HCT116 (cell line): Measurements from ENCODE around the gene COL23A1. TPM values are rescaled to one million over a fixed set of nuclear protein-coding genes. Genes with fewer than 3 reads are reported as not detected.

ENCODE experiments used
- ATAC-seq: fragments of 200-7000 bp; cut with Tn5 transposase; 2 replicates; pipeline ENCODE4 v1.9.1; 2020; ENCODE audit warnings: mild to moderate bottlenecking, moderate library complexity
- BruUV-seq: library from RNA; stranded (reverse); fragments of 400-500 nt; replicated peaks from 2 replicates; lab custom pipeline; 2021; lab: Mats Ljungman, UMichigan
- CTCF ChIA-PET: fragments of 300-600 bp; sonication (Branson Sonifier 250); formaldehyde crosslinking; loops from one replicate; lab custom pipeline; 2021; ENCODE audit warnings: antibody characterized with exemption; lab: Charles Lee
- POLR2A ChIA-PET: fragments of 300-600, 350-600 bp; sonication (Branson Sonifier 250); formaldehyde crosslinking; loops from one replicate; lab custom pipeline; 2021; ENCODE audit warnings: antibody characterized with exemption; lab: Charles Lee
- RAD21 ChIA-PET, 2 experiments: fragments of 300-600 bp; sonication (Branson Sonifier 250); formaldehyde crosslinking; loops; one replicate each; lab custom pipeline; 2023; ENCODE audit warnings: low total read pairs in 2 of 2; ENCODE audit not compliant: uncharacterized antibody in 2 of 2, unreplicated experiment in 2 of 2, low non-redundant PET in 1 of 2; lab: Charles Lee
- DNase-seq: peaks from one replicate; pipeline ENCODE4 v3.0.0-alpha.2; 2010; ENCODE audit warnings: low read depth, low spot score
- H2AFZ ChIP-seq: fragments of 200-600 bp; shearing (Covaris generic), sonication (generic); 2 replicates; pipeline ENCODE4 v1.6.1; 2017; ENCODE audit warnings: low read depth, mixed run types, mixed read lengths, antibody characterized with exemption, low read length; ENCODE audit not compliant: poor library complexity, severe bottlenecking
- H3K27ac ChIP-seq: 2 replicates; pipeline ENCODE4 v1.5.1; 2012; ENCODE audit warnings: low read depth, low read length
- H3K27me3 ChIP-seq: fragments of 200-600 bp; sonication (generic); 2 replicates; pipeline ENCODE4 v1.6.1; 2016; ENCODE audit warnings: mixed run types, low read length, mixed read lengths; ENCODE audit not compliant: insufficient read depth
- H3K36me3 ChIP-seq, 2 experiments: fragments of 200-500 bp in 1 of 2; fragments of 200-600 bp in 1 of 2; sonication (Bioruptor generic) in 1 of 2; sonication (generic) in 1 of 2; 2 replicates each; pipeline versions ENCODE4 v1.5.1 to v1.6.1; 2014 to 2016; ENCODE audit warnings: low read length in 2 of 2, inconsistent platforms in 1 of 2, mixed read lengths in 1 of 2, mixed run types in 1 of 2; ENCODE audit not compliant: insufficient read depth in 2 of 2, control insufficient read depth in 1 of 2
- H3K4me1 ChIP-seq, 2 experiments: fragments of 200-600 bp in 1 of 2; sonication (generic) in 1 of 2; 2 replicates each; pipeline versions ENCODE4 v1.5.1 to v1.6.1; 2012 to 2017; ENCODE audit warnings: low read length in 2 of 2, inconsistent platforms in 1 of 2, mild to moderate bottlenecking in 1 of 2, mixed read lengths in 1 of 2, mixed run types in 1 of 2, moderate library complexity in 1 of 2; ENCODE audit not compliant: insufficient read depth in 2 of 2, control insufficient read depth in 1 of 2
- H3K4me2 ChIP-seq: fragments of 200-600 bp; sonication (generic); 2 replicates; pipeline ENCODE4 v1.6.1; 2017; ENCODE audit warnings: mixed run types, low read length, mixed read lengths
- H3K4me3 ChIP-seq, 2 experiments: fragments of 200-600 bp in 1 of 2; sonication (generic) in 1 of 2; replicated peaks in 1 of 2; 2 replicates each; pipeline ENCODE4 v1.5.1; 2011 to 2016; ENCODE audit warnings: low read length in 2 of 2, control low read depth in 1 of 2, low read depth in 1 of 2, mild to moderate bottlenecking in 1 of 2, mixed read lengths in 1 of 2, mixed run types in 1 of 2
- H3K79me2 ChIP-seq: fragments of 200-600 bp; sonication (generic); 2 replicates; pipeline ENCODE4 v1.6.1; 2017; ENCODE audit warnings: mild to moderate bottlenecking, mixed run types, low read length, moderate library complexity, mixed read lengths; ENCODE audit not compliant: insufficient read depth
- H3K9ac ChIP-seq: fragments of 200-600 bp; sonication (generic); 2 replicates; pipeline ENCODE4 v1.6.1; 2016; ENCODE audit warnings: low read length, mixed read lengths
- H3K9me2 ChIP-seq: fragments of 200-600 bp; sonication (generic), shearing (Covaris generic); 2 replicates; pipeline ENCODE4 v1.6.1; 2017; ENCODE audit warnings: mixed run types, mild to moderate bottlenecking, moderate library complexity; ENCODE audit not compliant: insufficient read depth
- H3K9me3 ChIP-seq, 2 experiments: fragments of 200-500 bp in 1 of 2; fragments of 200-600 bp in 1 of 2; sonication (Bioruptor generic) in 1 of 2; sonication (generic) in 1 of 2; 2 replicates each; pipeline ENCODE4 v1.6.1; 2014 to 2017; ENCODE audit warnings: low read length in 2 of 2, mixed read lengths in 2 of 2, inconsistent platforms in 1 of 2, low read depth in 1 of 2, mild to moderate bottlenecking in 1 of 2, mixed run types in 1 of 2, moderate library complexity in 1 of 2; ENCODE audit not compliant: control insufficient read depth in 1 of 2, insufficient read depth in 1 of 2
- H4K20me1 ChIP-seq: fragments of 200-600 bp; sonication (generic), shearing (Covaris generic); 2 replicates; pipeline ENCODE4 v1.6.1; 2017; ENCODE audit warnings: mixed run types, mild to moderate bottlenecking, moderate library complexity; ENCODE audit not compliant: insufficient read depth
- EZH2 ChIP-seq: fragments of 200-600 bp; sonication (generic); IDR thresholded peaks from 2 replicates; pipeline ENCODE4 v1.6.1; 2017; ENCODE audit warnings: antibody characterized with exemption, mixed run types
- FOSL1 ChIP-seq: IDR thresholded peaks from 2 replicates; pipeline ENCODE4 v1.6.1; 2012; ENCODE audit warnings: low read depth
- JUND ChIP-seq: IDR thresholded peaks from 2 replicates; pipeline ENCODE4 v1.6.1; 2012
- POLR2A ChIP-seq: IDR thresholded peaks from 2 replicates; pipeline ENCODE4 v1.7.0; 2011; ENCODE audit warnings: borderline replicate concordance; ENCODE audit not compliant: insufficient read depth, insufficient read length; ENCODE audit errors: extremely low read depth
- SIN3A ChIP-seq: IDR thresholded peaks from 2 replicates; pipeline ENCODE4 v1.6.1; 2012; ENCODE audit warnings: low read depth
- ZNF274 ChIP-seq: fragments of 200-500 bp; sonication (Bioruptor generic); IDR thresholded peaks from 2 replicates; pipeline ENCODE4 v1.6.1; 2014; ENCODE audit warnings: mild to moderate bottlenecking, low read depth, low read length, inconsistent platforms
- intact Hi-C: fragments of 100-400 bp; cut with micrococcal nuclease; formaldehyde crosslinking; loops from 2 replicates; pipeline ENCODE4 v1.10.0; 2022
- total RNA-seq: library from RNA; stranded (reverse); gene quantifications from one replicate; pipeline ENCODE4 v1.2.1, GENCODE V29; 2021; ENCODE audit not compliant: unreplicated experiment
- TF ChIP-seq, protein P1 (sequence below): IDR thresholded peaks from 2 replicates; pipeline ENCODE4 v1.6.1; 2012; ENCODE audit warnings: low read depth
- TF ChIP-seq, protein P2 (sequence below): IDR thresholded peaks from 2 replicates; pipeline ENCODE4 v1.6.1; 2011; ENCODE audit warnings: mild to moderate bottlenecking, low read length, moderate library complexity; ENCODE audit not compliant: insufficient replicate concordance; ENCODE audit errors: extremely low read depth

The COL23A1 gene
- total RNA-seq, 1 experiment from 2014 or later = not detected

DNA sequence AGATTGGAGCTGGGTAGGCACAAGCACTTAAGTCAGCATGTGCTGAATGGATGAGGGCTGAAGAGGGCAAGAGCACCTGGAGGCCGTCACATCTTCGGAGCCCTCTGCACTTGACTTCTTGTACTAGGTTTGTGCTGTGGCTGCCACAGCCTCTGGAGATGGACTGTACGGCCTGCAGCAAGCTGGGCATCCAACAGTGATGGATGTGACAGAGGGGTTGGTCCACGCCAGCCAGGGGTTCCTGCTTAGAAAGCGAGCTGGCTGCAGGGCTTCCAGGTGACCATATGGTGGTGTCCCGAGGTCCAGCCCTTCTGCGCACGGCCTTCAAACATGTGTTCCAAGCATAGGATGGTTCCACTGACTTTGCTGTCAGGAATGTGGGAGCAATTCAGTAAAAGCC, 292.4 kb downstream of the COL23A1 start:
- no peaks in the 10 kb centered on the region for H3K4me1 ChIP-seq
- ChIA-PET POLR2A (no interaction called here), RAD21 (no interaction called here), CTCF (no interaction called here)
- no peak for DNase-seq
- ATAC-seq = no peak
- H3K9ac ChIP-seq = no peak overlapping the region
- H2AFZ ChIP-seq = no peak overlapping the region
- no peak overlapping the region for H3K4me2 ChIP-seq
- H3K4me3 ChIP-seq = no peak overlapping the region
- H3K79me2 ChIP-seq = no peaks in the 10 kb centered on the region
- H4K20me1 ChIP-seq = no peaks in the 10 kb centered on the region
- no peaks in the 10 kb centered on the region for H3K9me2 ChIP-seq
- no peaks in the 10 kb centered on the region for H3K36me3 ChIP-seq
- H3K27ac ChIP-seq = no peak overlapping the region
- BruUV-seq = no TSS peak
- H3K27me3 ChIP-seq = no peaks in the 10 kb centered on the region; the same call in 1 of the 2 replicates
- TF ChIP-seq SIN3A (no peak), ZNF274 (no peak), POLR2A (no peak), JUND (no peak), FOSL1 (no peak), EZH2 (no peak)
- TF ChIP-seq, protein P1, sequence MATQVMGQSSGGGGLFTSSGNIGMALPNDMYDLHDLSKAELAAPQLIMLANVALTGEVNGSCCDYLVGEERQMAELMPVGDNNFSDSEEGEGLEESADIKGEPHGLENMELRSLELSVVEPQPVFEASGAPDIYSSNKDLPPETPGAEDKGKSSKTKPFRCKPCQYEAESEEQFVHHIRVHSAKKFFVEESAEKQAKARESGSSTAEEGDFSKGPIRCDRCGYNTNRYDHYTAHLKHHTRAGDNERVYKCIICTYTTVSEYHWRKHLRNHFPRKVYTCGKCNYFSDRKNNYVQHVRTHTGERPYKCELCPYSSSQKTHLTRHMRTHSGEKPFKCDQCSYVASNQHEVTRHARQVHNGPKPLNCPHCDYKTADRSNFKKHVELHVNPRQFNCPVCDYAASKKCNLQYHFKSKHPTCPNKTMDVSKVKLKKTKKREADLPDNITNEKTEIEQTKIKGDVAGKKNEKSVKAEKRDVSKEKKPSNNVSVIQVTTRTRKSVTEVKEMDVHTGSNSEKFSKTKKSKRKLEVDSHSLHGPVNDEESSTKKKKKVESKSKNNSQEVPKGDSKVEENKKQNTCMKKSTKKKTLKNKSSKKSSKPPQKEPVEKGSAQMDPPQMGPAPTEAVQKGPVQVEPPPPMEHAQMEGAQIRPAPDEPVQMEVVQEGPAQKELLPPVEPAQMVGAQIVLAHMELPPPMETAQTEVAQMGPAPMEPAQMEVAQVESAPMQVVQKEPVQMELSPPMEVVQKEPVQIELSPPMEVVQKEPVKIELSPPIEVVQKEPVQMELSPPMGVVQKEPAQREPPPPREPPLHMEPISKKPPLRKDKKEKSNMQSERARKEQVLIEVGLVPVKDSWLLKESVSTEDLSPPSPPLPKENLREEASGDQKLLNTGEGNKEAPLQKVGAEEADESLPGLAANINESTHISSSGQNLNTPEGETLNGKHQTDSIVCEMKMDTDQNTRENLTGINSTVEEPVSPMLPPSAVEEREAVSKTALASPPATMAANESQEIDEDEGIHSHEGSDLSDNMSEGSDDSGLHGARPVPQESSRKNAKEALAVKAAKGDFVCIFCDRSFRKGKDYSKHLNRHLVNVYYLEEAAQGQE = no peak
- TF ChIP-seq, protein P2, sequence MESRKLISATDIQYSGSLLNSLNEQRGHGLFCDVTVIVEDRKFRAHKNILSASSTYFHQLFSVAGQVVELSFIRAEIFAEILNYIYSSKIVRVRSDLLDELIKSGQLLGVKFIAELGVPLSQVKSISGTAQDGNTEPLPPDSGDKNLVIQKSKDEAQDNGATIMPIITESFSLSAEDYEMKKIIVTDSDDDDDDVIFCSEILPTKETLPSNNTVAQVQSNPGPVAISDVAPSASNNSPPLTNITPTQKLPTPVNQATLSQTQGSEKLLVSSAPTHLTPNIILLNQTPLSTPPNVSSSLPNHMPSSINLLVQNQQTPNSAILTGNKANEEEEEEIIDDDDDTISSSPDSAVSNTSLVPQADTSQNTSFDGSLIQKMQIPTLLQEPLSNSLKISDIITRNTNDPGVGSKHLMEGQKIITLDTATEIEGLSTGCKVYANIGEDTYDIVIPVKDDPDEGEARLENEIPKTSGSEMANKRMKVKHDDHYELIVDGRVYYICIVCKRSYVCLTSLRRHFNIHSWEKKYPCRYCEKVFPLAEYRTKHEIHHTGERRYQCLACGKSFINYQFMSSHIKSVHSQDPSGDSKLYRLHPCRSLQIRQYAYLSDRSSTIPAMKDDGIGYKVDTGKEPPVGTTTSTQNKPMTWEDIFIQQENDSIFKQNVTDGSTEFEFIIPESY = no peak
- no peaks in the 10 kb centered on the region for H3K9me3 ChIP-seq
- intact Hi-C loops = no loop called here
